ENCODE measurements around the gene PCSK5.

- TF ChIP-seq, protein P1, sequence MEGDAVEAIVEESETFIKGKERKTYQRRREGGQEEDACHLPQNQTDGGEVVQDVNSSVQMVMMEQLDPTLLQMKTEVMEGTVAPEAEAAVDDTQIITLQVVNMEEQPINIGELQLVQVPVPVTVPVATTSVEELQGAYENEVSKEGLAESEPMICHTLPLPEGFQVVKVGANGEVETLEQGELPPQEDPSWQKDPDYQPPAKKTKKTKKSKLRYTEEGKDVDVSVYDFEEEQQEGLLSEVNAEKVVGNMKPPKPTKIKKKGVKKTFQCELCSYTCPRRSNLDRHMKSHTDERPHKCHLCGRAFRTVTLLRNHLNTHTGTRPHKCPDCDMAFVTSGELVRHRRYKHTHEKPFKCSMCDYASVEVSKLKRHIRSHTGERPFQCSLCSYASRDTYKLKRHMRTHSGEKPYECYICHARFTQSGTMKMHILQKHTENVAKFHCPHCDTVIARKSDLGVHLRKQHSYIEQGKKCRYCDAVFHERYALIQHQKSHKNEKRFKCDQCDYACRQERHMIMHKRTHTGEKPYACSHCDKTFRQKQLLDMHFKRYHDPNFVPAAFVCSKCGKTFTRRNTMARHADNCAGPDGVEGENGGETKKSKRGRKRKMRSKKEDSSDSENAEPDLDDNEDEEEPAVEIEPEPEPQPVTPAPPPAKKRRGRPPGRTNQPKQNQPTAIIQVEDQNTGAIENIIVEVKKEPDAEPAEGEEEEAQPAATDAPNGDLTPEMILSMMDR (conservative IDR thresholded peaks at IDR 0.05; ENCODE audit: low read depth, low read length): no peak
- no peak for TF ChIP-seq EZH2 (IDR thresholded peaks at IDR 0.05; ENCODE audit: borderline replicate concordance, low read depth, low read length, poor library complexity, severe bottlenecking)
Measured at GRCh38 chr9:76181020-76181641, 290.7 kb downstream of the PCSK5 start.

Data from A673 (cell line).